HL-60/S4 (cell line): ENCODE data around the gene HIP1R.
"Not testable (repeated sequence)": the region's sequence is repeated elsewhere in the genome, so short reads cannot be mapped to it uniquely, and the experiment has no call there.

Source experiments
- in situ Hi-C: fragments of 300-500 bp; cut with MboI; formaldehyde crosslinking; loops from 2 replicates; pipeline ENCODE4 v1.14.3; 2022; ENCODE audit warnings: low sequenced_read_pairs

HIP1R gene

GRCh38 chr12:122834921-122835749 is at the start of gene HIP1R:
Gene HIP1R (plus strand): TSS chr12:122835457. CDS start chr12:122835551, 94 bp downstream.
- in situ Hi-C loops, result no loop called here

- in situ Hi-C loops, result no loop called here
Observed at GRCh38 chr12:122785503-122785902, 49.8 kb upstream of the HIP1R start.

GRCh38 chr12:122788387-122788786 is 46.9 kb upstream of the HIP1R start:
- in situ Hi-C loops, result no loop called here

GRCh38 chr12:122789637-122790036 is 45.6 kb upstream of the HIP1R start:
- in situ Hi-C loops, result loop anchor here (10.0 kb wide), 1 partner anchor 165 kb away; no protein-coding TSS in a partner anchor

- in situ Hi-C loops, result loop anchor here (10.0 kb wide), 1 partner anchor 164 kb away; no protein-coding TSS in a partner anchor
Observed at GRCh38 chr12:122790393-122791075, 44.7 kb upstream of the HIP1R start.

- in situ Hi-C loops, result loop anchor here (10.0 kb wide), 1 partner anchor 161 kb away; no protein-coding TSS in a partner anchor
Observed at GRCh38 chr12:122793685-122794106, 41.6 kb upstream of the HIP1R start.

- in situ Hi-C loops, result loop anchor here (10.0 kb wide), 1 partner anchor 159 kb away; no protein-coding TSS in a partner anchor
Observed at GRCh38 chr12:122795807-122796206, 39.5 kb upstream of the HIP1R start.

GRCh38 chr12:122799641-122800243 is 35.5 kb upstream of the HIP1R start:
- in situ Hi-C loops, result loop anchor here (10.0 kb wide), 1 partner anchor 155 kb away; no protein-coding TSS in a partner anchor

GRCh38 chr12:122803937-122804336 is 31.3 kb upstream of the HIP1R start:
- in situ Hi-C loops, result no loop called here

GRCh38 chr12:122804957-122805356 is 30.3 kb upstream of the HIP1R start:
- in situ Hi-C loops, result not testable (repeated sequence)

- in situ Hi-C loops, result no loop called here
Observed at GRCh38 chr12:122807651-122808050, 27.6 kb upstream of the HIP1R start.

GRCh38 chr12:122811777-122812176 is 23.5 kb upstream of the HIP1R start:
- in situ Hi-C loops, result no loop called here

- in situ Hi-C loops, result no loop called here
Observed at GRCh38 chr12:122813310-122813713, 21.9 kb upstream of the HIP1R start.

- in situ Hi-C loops, result no loop called here
Observed at GRCh38 chr12:122819209-122819785, 16.0 kb upstream of the HIP1R start.

- in situ Hi-C loops, result no loop called here
Observed at GRCh38 chr12:122820138-122820537, 15.1 kb upstream of the HIP1R start.

GRCh38 chr12:122820838-122821271 is 14.4 kb upstream of the HIP1R start:
- in situ Hi-C loops, result no loop called here

GRCh38 chr12:122823429-122823828 is 11.8 kb upstream of the HIP1R start:
- in situ Hi-C loops, result no loop called here

GRCh38 chr12:122825773-122826724 is 9.2 kb upstream of the HIP1R start:
- in situ Hi-C loops, result no loop called here

- in situ Hi-C loops, result no loop called here
Observed at GRCh38 chr12:122827258-122827657, 8.0 kb upstream of the HIP1R start.
